ENCODE measurements around the gene UQCC3.

The UQCC3 gene

DNA sequence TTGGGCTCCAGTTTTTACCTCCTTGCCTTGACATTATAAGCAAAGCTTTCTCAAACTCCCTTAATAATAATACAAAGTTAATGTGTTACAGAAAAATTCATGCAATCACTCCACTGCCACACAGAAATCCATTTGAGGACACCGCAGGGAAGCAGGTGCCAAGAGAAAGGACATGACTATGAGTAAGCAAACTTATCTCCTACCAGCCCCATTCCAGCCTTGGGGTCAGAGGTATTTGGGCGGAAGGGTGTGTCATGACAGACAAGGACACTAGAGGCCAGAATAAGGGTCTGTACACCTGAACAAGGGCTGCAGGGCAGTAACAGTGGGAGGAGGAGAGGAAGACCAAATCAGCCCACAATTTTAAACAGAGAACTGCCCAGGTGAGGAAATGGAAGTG lies 41.9 kb downstream of the UQCC3 start:
- Histone ChIP-seq H3K4me3 (ENCODE audit: low read depth in 1 of 2, low read length in 2 of 2) (no peak overlapping the region), H3K9me3 (ENCODE audit: insufficient read depth, low read length, severe bottlenecking) (no peaks in the 10 kb centered on the region), H3K79me2 (ENCODE audit: insufficient read depth, low read length) (peaks cover 49% of the 10 kb centered on the region), H3K9ac (ENCODE audit: low read depth, low read length) (no peak overlapping the region), H3K4me2 (ENCODE audit: insufficient read depth, low read length) (no peak overlapping the region), H3K27me3 (ENCODE audit: insufficient read depth, low read length, poor library complexity) (no peaks in the 10 kb centered on the region), H3K36me3 (ENCODE audit: insufficient read depth, low read length) (peaks cover 80% of the 10 kb centered on the region), H3K27ac (ENCODE audit: low read length) (no peak overlapping the region), H3K4me1 (ENCODE audit: insufficient read depth, low read length) (peaks cover 29% of the 10 kb centered on the region), H2AFZ (ENCODE audit: low read depth, low read length) (no peak overlapping the region), H4K20me1 (ENCODE audit: insufficient read depth, low read length) (no peaks in the 10 kb centered on the region)
- DNase-seq (no peak), ATAC-seq (ENCODE audit: insufficient read depth, low read depth) (no peak)
- TF ChIP-seq, protein P1, sequence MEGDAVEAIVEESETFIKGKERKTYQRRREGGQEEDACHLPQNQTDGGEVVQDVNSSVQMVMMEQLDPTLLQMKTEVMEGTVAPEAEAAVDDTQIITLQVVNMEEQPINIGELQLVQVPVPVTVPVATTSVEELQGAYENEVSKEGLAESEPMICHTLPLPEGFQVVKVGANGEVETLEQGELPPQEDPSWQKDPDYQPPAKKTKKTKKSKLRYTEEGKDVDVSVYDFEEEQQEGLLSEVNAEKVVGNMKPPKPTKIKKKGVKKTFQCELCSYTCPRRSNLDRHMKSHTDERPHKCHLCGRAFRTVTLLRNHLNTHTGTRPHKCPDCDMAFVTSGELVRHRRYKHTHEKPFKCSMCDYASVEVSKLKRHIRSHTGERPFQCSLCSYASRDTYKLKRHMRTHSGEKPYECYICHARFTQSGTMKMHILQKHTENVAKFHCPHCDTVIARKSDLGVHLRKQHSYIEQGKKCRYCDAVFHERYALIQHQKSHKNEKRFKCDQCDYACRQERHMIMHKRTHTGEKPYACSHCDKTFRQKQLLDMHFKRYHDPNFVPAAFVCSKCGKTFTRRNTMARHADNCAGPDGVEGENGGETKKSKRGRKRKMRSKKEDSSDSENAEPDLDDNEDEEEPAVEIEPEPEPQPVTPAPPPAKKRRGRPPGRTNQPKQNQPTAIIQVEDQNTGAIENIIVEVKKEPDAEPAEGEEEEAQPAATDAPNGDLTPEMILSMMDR (IDR thresholded peaks at IDR 0.05; ENCODE audit: borderline replicate concordance, extremely low read depth, low read length, poor library complexity, severe bottlenecking), result peak; percentile 6
- TF ChIP-seq EZH2 (IDR thresholded peaks at IDR 0.05; ENCODE audit: borderline replicate concordance, low read depth, low read length, severe bottlenecking), result no peak

DNA sequence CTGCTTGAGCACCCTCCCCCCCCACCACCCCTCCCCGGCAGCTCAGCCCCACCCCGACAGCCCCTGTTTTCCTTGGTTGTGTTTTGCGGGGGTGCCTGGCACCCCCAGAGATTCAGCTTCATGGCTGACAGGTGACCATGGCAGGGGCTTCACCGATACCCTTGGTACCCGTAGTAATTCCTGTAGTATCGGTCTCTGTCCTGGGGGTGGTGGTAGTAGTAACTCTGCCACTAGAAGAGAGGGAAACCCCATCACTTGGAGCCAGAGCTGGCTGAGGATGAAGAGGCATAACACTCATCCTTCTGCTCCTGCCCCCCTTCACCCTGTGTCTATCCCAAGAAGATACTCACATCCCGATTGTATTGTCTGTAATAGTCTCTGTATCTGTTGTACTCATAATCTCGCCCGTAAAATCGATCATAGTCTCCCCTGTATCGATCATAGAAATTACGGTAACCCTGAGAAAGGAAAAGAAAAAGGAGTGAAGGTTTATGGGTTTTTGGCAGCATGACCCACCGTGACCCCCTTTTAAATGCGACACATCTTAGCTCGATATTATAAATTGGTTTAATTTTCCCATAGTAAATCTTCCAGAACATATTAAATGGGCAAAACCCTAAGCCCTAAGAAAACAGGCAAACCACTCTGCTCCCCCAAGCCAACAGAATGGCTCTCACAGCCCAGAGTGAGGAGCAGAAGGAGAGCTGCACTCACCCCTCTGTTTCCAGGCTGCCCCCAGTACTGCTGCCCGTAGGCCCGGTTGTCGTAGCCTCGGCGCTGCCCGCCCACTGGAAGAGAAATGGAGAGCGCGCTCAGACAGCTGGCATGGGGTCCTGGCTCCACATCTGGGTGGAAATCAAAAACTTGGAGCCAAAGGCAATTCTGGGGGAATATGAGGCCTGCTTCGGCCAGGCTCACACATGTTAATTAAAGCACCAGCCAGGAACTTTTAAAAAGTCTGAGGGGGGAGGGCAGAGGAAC lies 44.0 kb downstream of the UQCC3 start:
- no peak for DNase-seq
- H3K27ac ChIP-seq (ENCODE audit: low read length), result no peak overlapping the region
- peaks cover 93% of the 10 kb centered on the region for H3K36me3 ChIP-seq (ENCODE audit: insufficient read depth, low read length)
- H3K27me3 ChIP-seq (ENCODE audit: insufficient read depth, low read length, poor library complexity), result no peaks in the 10 kb centered on the region
- TF ChIP-seq EZH2 (IDR thresholded peaks at IDR 0.05; ENCODE audit: borderline replicate concordance, low read depth, low read length, severe bottlenecking), result no peak
- TF ChIP-seq, protein P1 (IDR thresholded peaks at IDR 0.05; ENCODE audit: borderline replicate concordance, extremely low read depth, low read length, poor library complexity, severe bottlenecking), result peak; percentile 23
- no peak overlapping the region for H3K9ac ChIP-seq (ENCODE audit: low read depth, low read length)
- H3K9me3 ChIP-seq (ENCODE audit: insufficient read depth, low read length, severe bottlenecking), result no peaks in the 10 kb centered on the region
- H3K79me2 ChIP-seq (ENCODE audit: insufficient read depth, low read length), result peaks cover 60% of the 10 kb centered on the region
- H3K4me3 ChIP-seq (ENCODE audit: low read depth in 1 of 2, low read length in 2 of 2), result no peak overlapping the region
- H3K4me2 ChIP-seq (ENCODE audit: insufficient read depth, low read length), result no peak overlapping the region
- peaks cover 14% of the 10 kb centered on the region for H3K4me1 ChIP-seq (ENCODE audit: insufficient read depth, low read length)
- no peaks in the 10 kb centered on the region for H4K20me1 ChIP-seq (ENCODE audit: insufficient read depth, low read length)
- ATAC-seq (ENCODE audit: insufficient read depth, low read depth), result peak; percentile 38; the same call in 1 of the 3 replicates
- H2AFZ ChIP-seq (ENCODE audit: low read depth, low read length), result no peak overlapping the region

DNA sequence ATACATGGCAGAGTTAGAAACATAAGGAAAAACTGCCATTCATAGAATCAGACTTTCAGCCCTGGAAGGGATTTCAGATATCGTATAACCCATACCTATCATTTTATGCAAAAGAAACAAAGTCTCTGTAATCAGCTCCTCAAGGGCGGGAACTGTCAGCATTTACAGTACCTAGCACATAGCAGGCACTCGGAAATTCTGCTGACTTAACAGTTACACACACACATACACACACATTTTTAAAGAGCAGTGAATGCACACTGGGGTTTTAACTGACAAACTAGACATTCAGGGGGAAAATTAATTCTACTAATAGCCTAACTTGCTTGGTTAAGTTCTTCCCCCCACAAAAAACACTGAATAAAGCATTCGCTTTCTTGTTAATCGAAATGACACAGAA lies 44.7 kb downstream of the UQCC3 start:
- H3K4me3 ChIP-seq (ENCODE audit: low read depth in 1 of 2, low read length in 2 of 2), result no peak overlapping the region
- no peak overlapping the region for H2AFZ ChIP-seq (ENCODE audit: low read depth, low read length)
- no peaks in the 10 kb centered on the region for H3K27me3 ChIP-seq (ENCODE audit: insufficient read depth, low read length, poor library complexity)
- no peak overlapping the region for H3K4me2 ChIP-seq (ENCODE audit: insufficient read depth, low read length)
- ATAC-seq (ENCODE audit: insufficient read depth, low read depth), result no peak
- no peak overlapping the region for H3K9ac ChIP-seq (ENCODE audit: low read depth, low read length)
- H3K79me2 ChIP-seq (ENCODE audit: insufficient read depth, low read length), result peaks cover 68% of the 10 kb centered on the region
- H3K4me1 ChIP-seq (ENCODE audit: insufficient read depth, low read length), result peaks cover 11% of the 10 kb centered on the region; the same call in 1 of the 2 replicates
- no peak for DNase-seq
- peaks cover 95% of the 10 kb centered on the region for H3K36me3 ChIP-seq (ENCODE audit: insufficient read depth, low read length)
- no peaks in the 10 kb centered on the region for H3K9me3 ChIP-seq (ENCODE audit: insufficient read depth, low read length, severe bottlenecking)
- no peak overlapping the region for H3K27ac ChIP-seq (ENCODE audit: low read length)
- no peak for TF ChIP-seq EZH2 (IDR thresholded peaks at IDR 0.05; ENCODE audit: borderline replicate concordance, low read depth, low read length, severe bottlenecking)
- TF ChIP-seq, protein P1 (IDR thresholded peaks at IDR 0.05; ENCODE audit: borderline replicate concordance, extremely low read depth, low read length, poor library complexity, severe bottlenecking), result no peak
- no peaks in the 10 kb centered on the region for H4K20me1 ChIP-seq (ENCODE audit: insufficient read depth, low read length)

All from DND-41 (cell line).